ENCODE measurements around the gene CDC20.

Gene CDC20

GRCh38 chr1:43410571-43410970 is 51.8 kb downstream of the CDC20 start:
- Histone ChIP-seq H3K9me3 (ENCODE audit: control insufficient read depth, insufficient read depth, low read length) (no peaks in the 10 kb centered on the region), H4K20me1 (ENCODE audit: control insufficient read depth, insufficient read depth, low read depth, low read length) (no peaks in the 10 kb centered on the region), H3K36me3 (ENCODE audit: control insufficient read depth, low read length) (peaks cover 35% of the 10 kb centered on the region), H3K79me2 (ENCODE audit: control insufficient read depth, low read length) (no peaks in the 10 kb centered on the region), H3K9me2 (replicated peaks; ENCODE audit: control insufficient read depth, low read length) (no peaks in the 10 kb centered on the region), H3K4me1 (ENCODE audit: control insufficient read depth, low read length) (no peaks in the 10 kb centered on the region), H3K4me2 (ENCODE audit: low read length) (no peak overlapping the region), H3F3A (ENCODE audit: control insufficient read depth, insufficient read depth) (no peaks in the 10 kb centered on the region), H3K4me3 (ENCODE audit: low read length) (no peak overlapping the region), H3K27me3 (ENCODE audit: control insufficient read depth, low read length) (no peaks in the 10 kb centered on the region), H3K27ac (ENCODE audit: low read depth, low read length) (no peak overlapping the region)
- TF ChIP-seq EZH2phosphoT487 (IDR thresholded peaks at IDR 0.05; ENCODE audit: borderline replicate concordance, low read length) (no peak), CTCF (IDR thresholded peaks at IDR 0.05; ENCODE audit: low read depth, low read length, poor library complexity, severe bottlenecking) (no peak)
